ENCODE results near the gene LPAR3.

DNA sequence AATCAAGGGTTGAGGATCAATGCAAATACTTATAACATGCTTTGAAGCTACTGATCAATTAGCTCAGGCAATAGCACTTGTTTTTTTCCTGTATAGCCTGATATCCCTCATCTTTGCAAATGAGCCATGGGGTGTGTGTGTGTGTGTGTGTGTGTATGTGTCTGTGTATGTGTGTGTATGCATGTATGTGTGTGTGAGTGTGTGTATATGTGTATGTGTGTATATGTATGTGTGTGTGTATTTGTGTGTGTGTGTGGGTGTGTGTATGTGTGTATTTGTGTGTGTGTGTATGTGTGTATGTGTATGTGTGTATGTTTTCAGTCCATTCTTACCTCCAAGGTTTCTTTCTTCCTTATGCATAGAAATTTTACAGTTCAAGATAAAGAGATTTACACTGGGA is 124.4 kb downstream of the LPAR3 start:
- TF ChIP-seq CTCF (IDR thresholded peaks at IDR 0.05) (no peak), POLR2A (IDR thresholded peaks at IDR 0.05) (no peak)
